ENCODE results near the gene ZNF680. TPM values are rescaled to one million over a fixed set of nuclear protein-coding genes. Genes with fewer than 3 reads are reported as not detected.
A peak's percentile ranks its signal among the peaks of the same experiment; 100 is the strongest.

Gene ZNF680
- total RNA-seq, 2 experiments from 2014 or later, result 10.2 to 13.5 TPM

- no peak for DNase-seq
- ChIA-PET CTCF (interaction anchor here (1.0 kb wide), 1 partner anchor 10 kb away, joined by 3 read pairs; no protein-coding TSS in a partner anchor), POLR2A (no interaction called here)
- H3K36me3 Mint-ChIP-seq (ENCODE audit: low read depth), result peaks cover 58% of the 10 kb centered on the region
- H3K4me1 Mint-ChIP-seq, result no peaks in the 10 kb centered on the region
- peaks cover 25% of the 10 kb centered on the region for H3K9me3 Mint-ChIP-seq
- H3K27me3 Mint-ChIP-seq, result no peaks in the 10 kb centered on the region
- H3K4me3 Mint-ChIP-seq, result no peak overlapping the region
- H3K27ac Mint-ChIP-seq, result peak overlapping the region; percentile 5
Observed at GRCh38 chr7:64541438-64542359, 21.2 kb downstream of the ZNF680 start.

- Mint-ChIP-seq H3K36me3 (ENCODE audit: low read depth) (peaks cover 89% of the 10 kb centered on the region), H3K4me1 (peaks cover 14% of the 10 kb centered on the region), H3K9me3 (peaks cover 59% of the 10 kb centered on the region), H3K4me3 (no peak overlapping the region), H3K27me3 (no peaks in the 10 kb centered on the region), H3K27ac (no peak overlapping the region)
- CTCF ChIA-PET, result no interaction called here
- no peak for DNase-seq
- POLR2A ChIA-PET, result no interaction called here
Observed at GRCh38 chr7:64533756-64534155, 29.1 kb downstream of the ZNF680 start.

- Mint-ChIP-seq H3K4me3 (no peak overlapping the region), H3K36me3 (ENCODE audit: low read depth) (peaks cover 71% of the 10 kb centered on the region), H3K27ac (peak overlapping the region; percentile 43)
Observed at GRCh38 chr7:64528770-64529169, 34.1 kb downstream of the ZNF680 start.

GRCh38 chr7:64521409-64521984 is 41.4 kb downstream of the ZNF680 start:
- peaks cover 65% of the 10 kb centered on the region for H3K36me3 Mint-ChIP-seq (ENCODE audit: low read depth)
- H3K4me3 Mint-ChIP-seq, result no peak overlapping the region
- no peak overlapping the region for H3K27ac Mint-ChIP-seq
- ChIA-PET POLR2A (no interaction called here), CTCF (no interaction called here)
- H3K27me3 Mint-ChIP-seq, result no peaks in the 10 kb centered on the region
- no peaks in the 10 kb centered on the region for H3K4me1 Mint-ChIP-seq
- no peak for DNase-seq
- H3K9me3 Mint-ChIP-seq, result peaks cover 61% of the 10 kb centered on the region

More at GRCh38 chr7:64528770-64529169, 34.1 kb downstream of the ZNF680 start:
- Mint-ChIP-seq H3K27me3 (no peaks in the 10 kb centered on the region), H3K4me1 (peaks cover 16% of the 10 kb centered on the region), H3K9me3 (peaks cover 57% of the 10 kb centered on the region)
- no peak for DNase-seq
- POLR2A ChIA-PET, result no interaction called here
- CTCF ChIA-PET, result interaction anchor here (1.2 kb wide), 1 partner anchor 24 kb away, joined by 3 read pairs; no protein-coding TSS in a partner anchor

GRCh38 chr7:64516451-64516850 is 46.4 kb downstream of the ZNF680 start:
- CTCF ChIA-PET, result no interaction called here
- no peaks in the 10 kb centered on the region for H3K27me3 Mint-ChIP-seq
- H3K9me3 Mint-ChIP-seq, result peaks cover 55% of the 10 kb centered on the region
- no peaks in the 10 kb centered on the region for H3K4me1 Mint-ChIP-seq
- H3K27ac Mint-ChIP-seq, result no peak overlapping the region
- DNase-seq, result no peak
- H3K4me3 Mint-ChIP-seq, result no peak overlapping the region
- H3K36me3 Mint-ChIP-seq (ENCODE audit: low read depth), result peaks cover 58% of the 10 kb centered on the region
- POLR2A ChIA-PET, result no interaction called here

GRCh38 chr7:64515781-64516180 is 47.1 kb downstream of the ZNF680 start:
- Mint-ChIP-seq H3K27me3 (no peaks in the 10 kb centered on the region), H3K27ac (no peak overlapping the region), H3K4me1 (no peaks in the 10 kb centered on the region), H3K4me3 (no peak overlapping the region), H3K9me3 (peaks cover 49% of the 10 kb centered on the region), H3K36me3 (ENCODE audit: low read depth) (peaks cover 54% of the 10 kb centered on the region)
- ChIA-PET CTCF (no interaction called here), POLR2A (interaction anchor here (0.6 kb wide), 1 partner anchor 85 kb away, joined by 3 read pairs; no protein-coding TSS in a partner anchor)
- no peak for DNase-seq

GRCh38 chr7:64515330-64515729 is 47.5 kb downstream of the ZNF680 start:
- no peaks in the 10 kb centered on the region for H3K4me1 Mint-ChIP-seq
- no peak for DNase-seq
- H3K36me3 Mint-ChIP-seq (ENCODE audit: low read depth), result peaks cover 50% of the 10 kb centered on the region
- ChIA-PET CTCF (no interaction called here), POLR2A (no interaction called here)
- no peak overlapping the region for H3K27ac Mint-ChIP-seq
- H3K4me3 Mint-ChIP-seq, result no peak overlapping the region
- H3K27me3 Mint-ChIP-seq, result no peaks in the 10 kb centered on the region
- peaks cover 46% of the 10 kb centered on the region for H3K9me3 Mint-ChIP-seq

- no peaks in the 10 kb centered on the region for H3K4me1 Mint-ChIP-seq
- DNase-seq, result no peak
- ChIA-PET CTCF (no interaction called here), POLR2A (no interaction called here)
- no peak overlapping the region for H3K27ac Mint-ChIP-seq
- peaks cover 29% of the 10 kb centered on the region for H3K9me3 Mint-ChIP-seq
- H3K4me3 Mint-ChIP-seq, result no peak overlapping the region
- H3K27me3 Mint-ChIP-seq, result no peaks in the 10 kb centered on the region
- H3K36me3 Mint-ChIP-seq (ENCODE audit: low read depth), result peaks cover 35% of the 10 kb centered on the region
Observed at GRCh38 chr7:64509583-64509982, 53.3 kb downstream of the ZNF680 start.

- Mint-ChIP-seq H3K36me3 (ENCODE audit: low read depth) (peaks cover 21% of the 10 kb centered on the region), H3K27ac (no peak overlapping the region), H3K27me3 (no peaks in the 10 kb centered on the region), H3K9me3 (peaks cover 42% of the 10 kb centered on the region), H3K4me3 (no peak overlapping the region), H3K4me1 (no peaks in the 10 kb centered on the region)
- ChIA-PET POLR2A (interaction anchor here (0.7 kb wide), 1 partner anchor 138 kb away, joined by 3 read pairs; no protein-coding TSS in a partner anchor), CTCF (no interaction called here)
- DNase-seq, result no peak
Observed at GRCh38 chr7:64504581-64505120, 58.2 kb downstream of the ZNF680 start.

GRCh38 chr7:64498270-64498669 is 64.6 kb downstream of the ZNF680 start:
- DNase-seq, result no peak
- Mint-ChIP-seq H3K9me3 (peaks cover 25% of the 10 kb centered on the region), H3K4me3 (no peak overlapping the region), H3K36me3 (ENCODE audit: low read depth) (no peaks in the 10 kb centered on the region), H3K27me3 (no peaks in the 10 kb centered on the region), H3K27ac (no peak overlapping the region), H3K4me1 (no peaks in the 10 kb centered on the region)
- CTCF ChIA-PET, result no interaction called here
- POLR2A ChIA-PET, result no interaction called here

- POLR2A ChIA-PET, result no interaction called here
- Mint-ChIP-seq H3K27me3 (no peaks in the 10 kb centered on the region), H3K4me3 (no peak overlapping the region), H3K36me3 (ENCODE audit: low read depth) (no peaks in the 10 kb centered on the region), H3K4me1 (no peaks in the 10 kb centered on the region), H3K9me3 (peaks cover 23% of the 10 kb centered on the region), H3K27ac (no peak overlapping the region)
- CTCF ChIA-PET, result no interaction called here
- DNase-seq, result no peak
Observed at GRCh38 chr7:64494912-64495461, 67.9 kb downstream of the ZNF680 start.

- H3K9me3 Mint-ChIP-seq, result peaks cover 34% of the 10 kb centered on the region
- CTCF ChIA-PET, result no interaction called here
- no peaks in the 10 kb centered on the region for H3K4me1 Mint-ChIP-seq
- DNase-seq, result no peak
- no peak overlapping the region for H3K27ac Mint-ChIP-seq
- no peaks in the 10 kb centered on the region for H3K36me3 Mint-ChIP-seq (ENCODE audit: low read depth)
- H3K4me3 Mint-ChIP-seq, result no peak overlapping the region
- POLR2A ChIA-PET, result no interaction called here
- no peaks in the 10 kb centered on the region for H3K27me3 Mint-ChIP-seq
Observed at GRCh38 chr7:64485623-64486022, 77.2 kb downstream of the ZNF680 start.
